ENCODE results near the gene CYP4B1. TPM values are rescaled to one million over a fixed set of nuclear protein-coding genes. Genes with fewer than 3 reads are reported as not detected.

CYP4B1 gene
- total RNA-seq, 4 donors from 2014 or later = 29.4 to 72.4 (median 62.5) TPM

GRCh38 chr1:46764402-46764801 is 34.4 kb upstream of the CYP4B1 start:
- no peak for TF ChIP-seq POLR2A (IDR thresholded peaks at IDR 0.05)
- TF ChIP-seq CTCF (IDR thresholded peaks at IDR 0.05) = no peak
- no peaks in the 10 kb centered on the region for H3K9me3 ChIP-seq
- peaks cover 29 to 36% of the 10 kb centered on the region in 2 donors for H3K4me1 ChIP-seq

GRCh38 chr1:46767649-46768282 is 31.1 kb upstream of the CYP4B1 start:
- no peaks in the 10 kb centered on the region for H3K27me3 ChIP-seq
- H3K9me3 ChIP-seq = no peaks in the 10 kb centered on the region
- no peak for TF ChIP-seq CTCF (IDR thresholded peaks at IDR 0.05)
- TF ChIP-seq POLR2A (IDR thresholded peaks at IDR 0.05) = peak in 1 of 2 donors; percentile 69
- no peaks in the 10 kb centered on the region for H3K36me3 ChIP-seq
- WGBS, 2 donors = 34 to 50% methylated on average over 4 of the region's 4 CpGs
- DNase-seq = peak; percentile 95 to 96
- no peak overlapping the region for H3K4me3 ChIP-seq (replicated peaks in 1 of 3)
- H3K4me1 ChIP-seq = peaks cover 32 to 37% of the 10 kb centered on the region in 2 donors
- intact Hi-C loops (cut with DNase I) = no loop called here
- H3K27ac ChIP-seq = peak overlapping the region; percentile 91 to 96 (median 93)

More at GRCh38 chr1:46764402-46764801, 34.4 kb upstream of the CYP4B1 start:
- Histone ChIP-seq H3K4me3 (replicated peaks in 1 of 3) (no peak overlapping the region), H3K27ac (no peak overlapping the region), H3K36me3 (no peaks in the 10 kb centered on the region), H3K27me3 (no peaks in the 10 kb centered on the region)
- DNase-seq = no peak
- WGBS, 2 donors = 88 to 92% methylated on average over 2 of the region's 2 CpGs
- intact Hi-C loops (cut with DNase I) = no loop called here

GRCh38 chr1:46768445-46768844 is 30.4 kb upstream of the CYP4B1 start:
- H3K27me3 ChIP-seq = no peaks in the 10 kb centered on the region
- H3K9me3 ChIP-seq = no peaks in the 10 kb centered on the region
- H3K4me1 ChIP-seq = peaks cover 32 to 37% of the 10 kb centered on the region in 2 donors
- peak in 1 of 2 donors; percentile 10 for DNase-seq
- H3K27ac ChIP-seq = peak overlapping the region; percentile 91 to 96 (median 93)
- H3K4me3 ChIP-seq (replicated peaks in 1 of 3) = no peak overlapping the region
- H3K36me3 ChIP-seq = no peaks in the 10 kb centered on the region
- TF ChIP-seq CTCF (IDR thresholded peaks at IDR 0.05) = no peak
- no peak for TF ChIP-seq POLR2A (IDR thresholded peaks at IDR 0.05)
- WGBS, 2 donors = 72 to 82% methylated on average over 5 of the region's 5 CpGs
- intact Hi-C loops (cut with DNase I) = no loop called here

- intact Hi-C loops (cut with DNase I) = no loop called here
- Histone ChIP-seq H3K9me3 (no peaks in the 10 kb centered on the region), H3K27ac (peak overlapping the region; percentile 91 to 96 (median 93)), H3K36me3 (no peaks in the 10 kb centered on the region), H3K27me3 (no peaks in the 10 kb centered on the region), H3K4me1 (peaks cover 32 to 37% of the 10 kb centered on the region in 2 donors), H3K4me3 (replicated peaks in 1 of 3) (no peak overlapping the region)
- peak; percentile 59 to 62 for DNase-seq
- TF ChIP-seq POLR2A (IDR thresholded peaks at IDR 0.05) = no peak
- no peak for TF ChIP-seq CTCF (IDR thresholded peaks at IDR 0.05)
Measured at GRCh38 chr1:46769028-46769740, 29.7 kb upstream of the CYP4B1 start.

GRCh38 chr1:46770541-46770940 is 28.3 kb upstream of the CYP4B1 start:
- Histone ChIP-seq H3K4me3 (replicated peaks in 1 of 3) (no peak overlapping the region), H3K4me1 (peaks cover 32 to 37% of the 10 kb centered on the region in 2 donors), H3K27ac (peak overlapping the region; percentile 91 to 96 (median 93)), H3K9me3 (no peaks in the 10 kb centered on the region), H3K27me3 (no peaks in the 10 kb centered on the region), H3K36me3 (no peaks in the 10 kb centered on the region)
- intact Hi-C loops (cut with DNase I) = no loop called here
- DNase-seq = no peak
- 94 to 100% methylated on average over 3 of the region's 3 CpGs for WGBS, 2 donors
- TF ChIP-seq CTCF (IDR thresholded peaks at IDR 0.05) = no peak
- TF ChIP-seq POLR2A (IDR thresholded peaks at IDR 0.05) = no peak
